GM19193 (cell line): ENCODE measurements around the gene CBX4.

ENCODE experiments used
- POLR2A ChIP-seq: IDR thresholded peaks from 4 replicates; pipeline ENCODE4 v1.6.1; 2011; ENCODE audit not compliant: insufficient read depth, insufficient read length; ENCODE audit errors: extremely low read depth

Gene CBX4

DNA sequence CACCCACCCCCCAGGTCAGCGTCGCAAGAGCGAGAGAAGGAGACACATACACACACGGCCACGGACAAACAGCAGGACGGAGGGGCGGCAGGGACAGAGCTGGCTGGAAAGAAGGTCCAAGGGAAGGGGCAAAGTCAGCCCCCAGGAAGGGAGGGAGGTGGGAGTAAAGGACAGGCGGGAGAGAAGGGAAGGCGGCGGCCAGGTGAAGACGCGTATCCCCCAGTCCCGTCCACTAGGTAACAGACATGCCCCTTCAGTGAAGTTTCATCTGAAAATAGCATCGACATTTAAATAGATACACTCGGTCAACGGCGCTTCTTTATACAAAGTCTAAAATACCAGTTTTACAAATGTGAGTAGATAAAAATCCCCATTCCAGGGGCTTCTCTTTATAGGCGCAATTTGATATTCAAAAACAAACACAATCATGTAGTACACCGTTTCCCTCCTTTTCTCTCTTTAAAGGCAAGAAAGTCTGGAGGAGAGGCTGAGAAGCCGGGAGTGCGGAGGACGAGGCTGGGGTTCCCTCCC is 46.8 kb downstream of the CBX4 start:
- TF ChIP-seq POLR2A: no peak

DNA sequence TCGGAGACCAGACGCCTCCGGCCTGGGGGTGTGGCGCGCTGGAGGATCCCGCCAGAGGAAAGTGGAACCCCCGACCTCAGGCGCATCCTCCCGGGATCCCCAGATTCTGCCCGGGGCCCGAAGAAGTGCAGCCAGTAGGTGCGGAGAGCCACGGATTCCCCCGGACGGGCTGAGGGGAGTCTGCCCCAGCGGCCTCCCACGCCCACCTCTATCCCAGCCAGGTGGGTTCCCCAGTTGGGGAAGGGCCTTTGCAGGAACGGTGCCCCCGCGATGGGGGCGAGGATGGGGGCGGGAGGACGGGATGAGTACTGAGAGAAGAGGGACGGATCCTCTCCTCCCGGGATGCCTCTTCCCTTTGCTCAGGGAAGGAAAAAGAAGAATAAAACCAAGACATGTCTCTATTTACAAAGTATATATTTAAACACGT is 47.5 kb downstream of the CBX4 start:
- no peak for TF ChIP-seq POLR2A

DNA sequence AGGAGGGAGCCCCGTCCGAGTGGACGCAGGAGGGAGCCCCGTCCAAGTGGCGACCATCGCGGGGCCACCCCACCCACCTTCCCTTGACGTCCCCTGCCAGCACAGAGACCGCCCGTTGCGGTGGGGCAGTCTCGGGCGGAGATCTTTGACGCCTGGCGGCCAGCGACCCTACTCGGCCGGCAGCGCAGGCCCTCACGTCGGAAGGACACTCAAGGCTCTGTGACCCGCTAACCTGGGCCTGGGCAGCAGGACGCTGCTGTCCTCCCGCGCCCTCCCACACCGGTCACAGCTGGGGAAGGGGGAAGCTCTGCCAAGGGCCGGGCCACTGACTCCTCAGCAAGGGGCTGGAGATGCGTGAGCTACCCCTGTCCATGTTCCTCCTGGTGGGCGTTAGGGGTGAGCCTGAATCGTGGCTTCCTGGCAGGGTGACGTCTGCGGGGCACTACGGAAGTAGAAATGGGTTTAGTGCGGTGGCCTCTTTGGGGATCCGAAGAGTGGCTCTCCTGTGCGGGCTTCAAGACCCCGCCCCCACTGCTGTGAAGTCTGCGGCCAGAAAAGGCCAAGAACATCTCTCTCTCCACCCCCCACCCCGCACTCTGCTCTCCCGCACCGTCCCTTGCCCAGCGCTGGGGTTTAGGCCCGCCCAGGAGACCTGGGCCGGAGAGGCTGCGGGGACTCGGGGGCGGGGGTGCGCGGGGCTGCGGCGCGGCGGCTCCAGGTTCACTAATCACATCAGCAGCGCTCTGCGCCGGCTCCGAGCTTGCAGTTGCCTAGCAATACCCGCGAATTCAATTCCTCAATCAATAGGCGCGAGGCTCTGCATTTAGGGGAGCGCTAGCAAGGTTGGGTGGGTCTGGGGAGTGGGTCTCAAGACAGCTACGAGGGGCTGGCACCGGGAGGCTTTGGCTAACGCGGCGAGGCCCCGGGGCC is 48.2 kb downstream of the CBX4 start:
- no peak for TF ChIP-seq POLR2A

DNA sequence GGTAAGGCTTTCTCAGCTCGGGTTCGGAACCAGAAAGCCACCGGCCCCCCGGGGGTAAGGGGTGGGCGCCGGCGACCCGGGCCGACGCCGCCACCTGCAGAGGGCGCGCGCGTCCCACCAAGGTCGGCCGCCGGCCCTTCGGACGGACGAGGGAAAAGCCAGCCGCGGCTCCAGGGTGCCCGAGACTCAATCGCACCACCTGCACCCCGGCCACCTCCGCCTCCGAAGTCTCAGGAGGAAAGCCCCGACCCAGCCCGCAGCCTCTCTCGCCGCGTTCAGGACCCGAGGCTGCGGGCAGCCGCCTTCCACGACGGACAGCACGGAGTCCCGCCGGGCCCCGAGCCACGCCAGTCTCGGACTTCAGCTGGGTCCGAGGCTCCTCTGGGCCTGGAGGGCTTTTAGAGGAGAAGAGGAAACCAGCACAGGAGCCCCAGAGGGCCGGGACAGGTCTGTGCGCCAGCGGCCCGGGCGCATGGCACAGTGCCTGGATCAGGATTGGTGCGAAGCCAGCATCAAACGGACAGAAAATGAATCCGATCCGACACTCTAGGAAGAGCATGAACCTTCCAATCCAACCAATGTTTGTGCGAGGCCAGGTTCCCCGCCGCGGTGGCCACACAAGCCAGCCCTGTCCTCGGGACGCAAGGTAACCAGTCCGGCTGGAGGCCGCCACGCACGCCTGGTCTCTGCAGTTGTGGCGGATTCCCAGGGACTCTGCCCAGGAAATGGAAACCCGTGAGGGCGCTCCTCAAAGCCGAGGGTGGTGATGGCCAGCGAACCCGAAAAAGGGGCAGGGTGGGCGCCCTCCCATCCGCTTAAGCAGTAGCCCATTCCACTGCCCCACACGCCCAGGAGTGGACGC is 49.1 kb downstream of the CBX4 start:
- no peak for TF ChIP-seq POLR2A

DNA sequence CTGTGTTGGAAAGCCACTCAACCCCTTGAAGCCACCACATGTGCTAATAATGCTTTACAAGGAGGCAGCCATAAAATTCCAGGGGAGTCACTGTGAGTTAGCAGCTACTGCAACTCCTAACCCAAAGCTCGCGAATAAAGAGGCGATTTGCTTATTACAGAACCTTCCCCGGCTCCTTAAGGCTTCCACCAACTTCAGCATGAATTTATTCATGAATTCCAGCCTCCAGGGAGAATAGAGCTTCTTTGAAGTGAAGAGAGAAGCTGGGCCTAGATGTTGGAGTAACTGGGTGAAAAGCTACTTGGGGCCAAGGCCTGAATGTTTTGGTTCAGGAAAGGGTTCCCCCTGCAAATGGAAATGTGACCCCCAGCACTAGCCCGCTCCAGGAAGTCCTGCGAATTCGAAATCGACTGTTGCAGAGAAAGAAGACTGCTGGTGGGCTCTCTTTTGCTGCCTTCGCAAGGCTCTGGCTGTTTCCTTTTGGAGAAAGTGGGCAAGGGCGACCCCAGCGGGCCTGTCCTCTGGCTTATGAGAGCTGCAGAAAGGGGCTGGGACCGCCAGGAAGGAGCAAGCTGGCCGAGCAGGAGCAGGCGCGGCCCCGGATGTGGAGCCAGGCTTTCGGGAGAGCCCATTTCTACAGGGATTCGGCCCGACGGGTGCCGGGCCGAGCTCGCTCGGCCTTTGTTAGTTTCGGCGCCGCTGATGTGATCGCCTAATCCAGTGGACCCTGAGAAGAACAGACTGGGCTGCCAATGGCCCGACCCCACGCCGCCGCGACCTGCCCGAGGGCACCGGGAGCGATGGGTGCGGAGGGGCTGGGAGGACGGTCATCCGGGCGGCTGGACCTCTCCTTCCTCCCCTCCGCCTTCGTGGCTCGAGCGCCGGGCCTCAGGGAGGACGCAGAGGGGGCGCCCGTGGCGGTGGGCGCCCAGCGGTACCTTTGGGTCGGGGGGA is 50.0 kb downstream of the CBX4 start:
- TF ChIP-seq POLR2A: no peak

DNA sequence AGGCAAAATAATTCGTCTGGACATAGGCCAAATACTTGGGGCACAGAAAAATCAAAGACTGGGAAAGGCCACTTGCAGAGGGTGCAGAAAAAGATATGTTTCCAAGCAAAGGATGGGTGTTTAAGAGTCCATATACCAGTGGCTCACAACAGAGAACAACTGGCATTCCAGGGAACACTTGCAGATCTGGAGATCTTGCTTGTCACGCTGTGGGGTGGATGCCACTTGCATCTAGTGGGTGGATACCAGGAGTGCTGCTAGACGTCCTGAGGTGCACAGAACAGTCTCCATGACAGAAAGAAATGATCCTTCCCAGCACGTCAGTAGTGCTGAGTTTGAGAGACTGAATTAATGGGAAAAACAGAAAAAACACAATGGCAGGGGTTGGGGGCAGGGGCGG is 50.8 kb downstream of the CBX4 start:
- TF ChIP-seq POLR2A: no peak

DNA sequence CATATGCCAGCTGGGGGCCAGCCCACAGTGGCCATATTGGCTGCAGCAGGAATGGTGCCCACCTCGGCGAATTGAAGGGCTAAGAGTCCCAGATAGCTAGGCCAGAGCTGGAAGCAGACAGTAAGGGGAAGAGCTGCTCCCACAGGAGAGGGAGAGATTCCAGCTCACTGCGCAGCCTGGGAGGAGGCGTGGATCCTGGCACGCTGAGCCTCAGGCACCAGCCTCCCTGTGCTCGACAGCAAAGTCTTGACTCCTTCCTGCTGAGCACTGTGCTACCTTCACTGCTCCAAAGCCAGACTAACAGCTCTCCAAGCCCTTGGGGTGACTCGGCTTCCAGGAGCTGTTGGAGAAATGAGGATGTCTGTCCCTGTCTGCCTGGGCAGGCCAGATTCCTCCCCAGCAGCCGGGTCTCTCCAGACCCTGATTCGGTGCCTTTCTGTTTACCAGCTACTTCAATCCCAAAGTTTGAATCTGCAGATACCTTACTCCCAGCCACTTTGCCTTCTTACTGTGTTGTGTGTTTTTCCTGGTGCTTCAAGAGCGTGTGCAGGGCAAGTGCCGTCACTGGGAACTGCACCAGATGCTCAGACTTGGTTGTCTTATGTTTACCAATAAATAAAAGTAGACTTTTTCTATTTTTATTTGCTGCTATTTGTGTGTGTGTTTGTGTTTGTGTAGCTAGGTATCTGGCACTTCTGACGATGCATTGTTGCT is 52.2 kb downstream of the CBX4 start:
- TF ChIP-seq POLR2A: no peak

DNA sequence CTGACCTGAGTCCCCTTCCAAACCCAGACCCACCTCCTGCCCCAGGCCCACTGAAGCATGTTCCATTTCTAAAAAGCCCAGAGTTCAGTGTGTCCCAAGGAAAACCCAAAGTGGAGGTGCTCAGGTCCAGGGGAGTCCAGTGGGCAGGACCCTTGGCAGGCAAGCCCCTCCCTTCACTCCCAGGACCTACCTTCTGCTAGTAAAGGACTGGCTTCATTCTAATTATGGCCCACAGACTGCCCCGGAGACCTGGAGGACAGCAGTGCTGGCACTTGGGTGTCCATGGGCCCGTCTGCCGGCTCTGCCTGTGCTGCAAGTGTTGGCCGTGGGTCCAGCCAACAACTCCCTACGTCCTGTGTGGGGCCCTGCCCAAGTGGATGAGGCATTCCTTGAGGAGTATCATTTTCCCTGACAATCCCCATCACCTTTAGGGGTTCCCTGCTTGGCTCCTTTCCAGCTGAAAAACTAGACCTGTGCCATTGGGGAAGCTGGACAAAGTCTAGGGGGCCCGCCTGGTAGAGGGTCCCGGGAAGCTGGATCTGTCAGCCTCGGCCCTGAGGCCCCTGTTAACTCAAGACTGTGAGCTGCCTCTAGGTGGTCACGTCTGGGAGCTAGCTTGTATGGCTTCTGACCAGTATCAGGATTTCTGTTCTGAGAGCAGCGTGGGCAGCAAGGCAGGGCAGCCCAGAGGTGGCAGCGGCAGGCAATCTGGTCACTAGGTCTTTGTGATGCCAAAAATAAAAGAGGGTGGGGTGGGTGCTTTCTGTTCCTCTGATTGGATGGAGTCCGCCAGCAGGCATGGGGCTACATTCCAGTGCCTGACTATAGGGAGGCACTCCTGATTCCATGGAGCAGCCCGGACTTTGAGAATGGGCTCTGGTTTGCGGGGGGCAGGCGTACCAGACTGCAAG is 53.1 kb downstream of the CBX4 start:
- TF ChIP-seq POLR2A: no peak

DNA sequence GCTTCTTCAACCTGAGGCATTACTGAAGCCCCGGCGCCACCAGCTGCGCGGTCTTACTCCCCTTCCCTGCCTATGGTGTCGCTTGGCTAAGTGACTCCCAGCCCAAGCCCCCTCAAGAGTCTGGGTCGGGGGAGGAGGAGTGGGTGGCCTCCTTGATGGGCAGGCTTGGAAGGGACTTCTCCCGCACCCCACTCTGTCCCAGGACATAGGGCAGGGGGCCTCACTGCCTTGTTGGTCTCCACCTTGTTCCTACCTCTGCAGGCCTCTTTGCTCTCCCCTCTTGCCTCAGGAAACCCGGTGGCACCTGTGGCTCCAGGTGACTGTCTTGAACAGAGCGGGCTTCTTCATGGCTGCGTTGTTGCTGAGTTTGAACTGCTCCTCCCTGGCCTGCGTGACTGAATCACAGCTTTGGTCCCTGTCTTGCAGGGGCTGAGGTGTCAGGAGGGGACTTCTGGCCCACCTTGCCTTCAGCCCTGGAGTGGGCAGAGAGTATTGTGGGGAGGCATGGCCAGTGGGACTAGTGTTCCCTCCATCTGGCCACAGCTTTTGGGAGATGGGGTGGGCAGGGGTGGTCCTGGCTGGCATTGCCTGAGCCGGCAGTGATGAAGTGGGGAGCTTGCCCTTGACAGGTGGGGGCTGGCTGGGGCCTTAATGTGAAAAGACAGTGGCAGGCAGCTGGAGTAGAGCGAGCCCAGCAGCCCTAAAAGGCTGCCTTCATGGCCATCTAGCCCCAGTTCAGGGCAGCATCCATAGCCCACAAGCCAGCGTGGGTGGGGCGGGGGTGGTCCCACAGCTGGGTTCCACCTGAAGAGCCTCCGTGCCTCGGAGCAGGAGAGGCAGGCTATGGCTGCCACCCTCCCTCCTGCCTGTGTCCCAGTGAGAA is 54.0 kb downstream of the CBX4 start:
- no peak for TF ChIP-seq POLR2A

DNA sequence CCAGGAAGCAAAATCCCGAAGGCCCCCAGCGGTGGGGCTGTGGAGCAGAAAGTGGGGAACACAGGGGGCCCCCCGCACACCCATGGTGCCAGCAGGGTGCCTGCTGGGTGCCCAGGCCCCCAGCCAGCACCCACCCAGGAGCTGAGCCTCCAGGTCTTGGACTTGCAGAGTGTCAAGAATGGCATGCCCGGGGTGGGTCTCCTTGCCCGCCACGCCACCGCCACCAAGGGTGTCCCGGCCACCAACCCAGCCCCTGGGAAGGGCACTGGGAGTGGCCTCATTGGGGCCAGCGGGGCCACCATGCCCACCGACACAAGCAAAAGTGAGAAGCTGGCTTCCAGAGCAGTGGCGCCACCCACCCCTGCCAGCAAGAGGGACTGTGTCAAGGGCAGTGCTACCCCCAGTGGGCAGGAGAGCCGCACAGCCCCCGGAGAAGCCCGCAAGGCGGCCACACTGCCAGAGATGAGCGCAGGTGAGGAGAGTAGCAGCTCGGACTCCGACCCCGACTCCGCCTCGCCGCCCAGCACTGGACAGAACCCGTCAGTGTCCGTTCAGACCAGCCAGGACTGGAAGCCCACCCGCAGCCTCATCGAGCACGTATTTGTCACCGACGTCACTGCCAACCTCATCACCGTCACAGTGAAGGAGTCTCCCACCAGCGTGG is 54.8 kb downstream of the CBX4 start:
- no peak for TF ChIP-seq POLR2A

DNA sequence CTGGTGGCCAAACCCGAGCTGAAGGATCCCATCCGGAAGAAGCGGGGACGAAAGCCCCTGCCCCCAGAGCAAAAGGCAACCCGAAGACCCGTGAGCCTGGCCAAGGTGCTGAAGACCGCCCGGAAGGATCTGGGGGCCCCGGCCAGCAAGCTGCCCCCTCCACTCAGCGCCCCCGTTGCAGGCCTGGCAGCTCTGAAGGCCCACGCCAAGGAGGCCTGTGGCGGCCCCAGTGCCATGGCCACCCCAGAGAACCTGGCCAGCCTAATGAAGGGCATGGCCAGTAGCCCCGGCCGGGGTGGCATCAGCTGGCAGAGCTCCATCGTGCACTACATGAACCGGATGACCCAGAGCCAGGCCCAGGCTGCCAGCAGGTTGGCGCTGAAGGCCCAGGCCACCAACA is 55.3 kb downstream of the CBX4 start:
- TF ChIP-seq POLR2A: no peak
